Measurements from ENCODE around the gene PIK3C3.

GRCh38 chr18:42080340-42080739, 125.3 kb downstream of the PIK3C3 start:
- no peak for TF ChIP-seq NRF1 (IDR thresholded peaks at IDR 0.05; ENCODE audit: low read depth, low read length)
- TF ChIP-seq REST (IDR thresholded peaks at IDR 0.05; ENCODE audit: low read depth, low read length): no peak
- no peak for TF ChIP-seq TEAD4 (IDR thresholded peaks at IDR 0.05; ENCODE audit: borderline replicate concordance, insufficient read depth)
- no peak for TF ChIP-seq POLR2AphosphoS5 (IDR thresholded peaks at IDR 0.05; ENCODE audit: low read depth, low read length)
- TF ChIP-seq CTCF (IDR thresholded peaks at IDR 0.05): no peak
- TF ChIP-seq JUND (IDR thresholded peaks at IDR 0.05): no peak
- TF ChIP-seq RFX5 (IDR thresholded peaks at IDR 0.05; ENCODE audit: low read length): no peak
- no peak for TF ChIP-seq YY1 (IDR thresholded peaks at IDR 0.05; ENCODE audit: low read depth)
- no peak for TF ChIP-seq EP300 (IDR thresholded peaks at IDR 0.05; ENCODE audit: borderline replicate concordance in 1 of 2, low read depth in 1 of 2, low read length in 1 of 2)
- TF ChIP-seq GATA2 (CRISPR knock-in tag; IDR thresholded peaks at IDR 0.05): no peak
- TF ChIP-seq TCF12 (IDR thresholded peaks at IDR 0.05): no peak
- no peak for TF ChIP-seq SMC3 (IDR thresholded peaks at IDR 0.05; ENCODE audit: low read depth, low read length)

All from SK-N-SH (cell line).